GM18498 (cell line): ENCODE measurements around the gene TGFA.

Source experiments
- ATAC-seq: cut with Tn5 transposase; IDR thresholded peaks from one replicate; pipeline ENCODE4 v1.9.1; 2021; ENCODE audit warnings: mild to moderate bottlenecking, moderate library complexity; ENCODE audit not compliant: unreplicated experiment

The TGFA gene

GRCh38 chr2:70553334-70553583 is 367 bp downstream of the TGFA start:
- peak; percentile 18 for ATAC-seq

DNA sequence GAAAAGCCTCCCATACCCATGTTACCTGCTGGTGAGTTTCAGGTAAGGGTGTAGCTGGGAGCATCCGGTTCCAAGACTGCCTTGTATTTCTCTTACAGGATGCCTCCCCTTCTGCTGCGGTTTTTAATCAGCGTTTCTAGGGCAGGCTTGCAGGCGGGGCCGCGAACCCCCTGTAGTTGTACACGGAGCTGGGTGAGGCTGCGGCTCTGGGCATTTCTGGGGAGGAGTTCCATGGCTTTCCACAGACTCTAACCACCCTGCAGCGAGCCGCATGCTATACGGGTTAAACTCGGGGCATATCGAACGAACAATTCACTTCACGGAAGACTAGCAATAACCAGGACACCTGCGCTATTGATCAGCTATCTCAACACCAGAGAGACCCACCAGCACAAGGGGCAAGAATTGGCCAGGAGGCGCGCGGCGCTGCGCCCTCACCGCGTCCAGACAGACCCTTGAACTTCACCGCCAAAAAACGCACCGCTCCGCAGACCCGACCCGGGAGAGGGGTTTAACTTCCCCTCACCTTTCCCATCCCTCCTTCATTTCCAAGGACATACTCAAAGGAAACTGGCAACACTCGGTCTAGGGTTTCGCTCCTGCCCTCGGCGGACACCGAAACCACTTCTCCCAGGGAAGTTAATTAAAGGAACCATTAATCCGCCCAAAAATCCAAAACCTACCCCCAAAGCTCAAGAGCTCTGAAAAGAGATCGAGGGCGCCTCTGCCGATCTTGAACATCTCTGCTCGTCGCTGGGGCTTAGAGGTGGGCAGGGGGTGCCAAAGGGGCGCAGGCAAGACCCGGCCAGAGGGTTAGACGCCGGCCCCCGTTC is 909 bp downstream of the TGFA start:
- no peak for ATAC-seq

DNA sequence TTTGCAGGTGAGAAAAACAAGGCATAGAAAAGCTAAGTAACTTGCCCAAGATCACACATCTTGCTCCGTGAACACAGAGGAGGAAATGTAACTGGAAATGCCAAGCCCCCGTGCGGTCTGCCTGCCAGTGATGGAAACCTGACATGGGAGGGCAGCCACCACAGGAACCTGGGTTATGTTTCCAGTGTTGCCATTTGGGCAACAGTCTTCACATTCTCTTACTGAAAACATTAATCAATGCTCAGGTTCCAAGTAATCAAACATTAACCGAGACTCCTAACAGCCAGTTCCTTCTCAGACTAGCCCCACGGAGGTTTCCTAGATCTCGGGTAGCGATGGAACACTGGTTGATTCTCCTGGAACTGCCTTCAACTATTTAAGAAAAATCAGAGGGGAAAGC is 2.5 kb downstream of the TGFA start:
- ATAC-seq = no peak

DNA sequence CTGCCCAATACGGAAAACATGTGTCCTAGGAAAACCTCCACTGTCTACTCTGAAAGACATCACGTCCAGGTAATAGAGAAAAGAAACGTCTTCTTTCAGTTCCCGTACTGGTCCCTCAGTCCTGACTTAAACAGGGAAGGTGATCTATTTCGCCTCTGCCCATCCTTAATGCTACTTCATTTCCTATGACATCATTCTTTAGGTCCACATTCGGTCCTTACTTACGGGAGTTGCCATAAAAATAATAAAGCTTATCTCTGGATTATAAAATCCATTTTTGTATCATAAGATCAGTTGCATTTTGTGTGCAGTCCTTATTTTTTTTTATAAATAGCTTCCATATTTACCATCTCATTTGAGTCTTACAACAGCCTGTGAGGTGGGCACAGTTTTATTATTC is 3.7 kb downstream of the TGFA start:
- ATAC-seq = no peak

- ATAC-seq = no peak
These were observed 4.4 kb downstream of the TGFA start for GRCh38 chr2:70549064-70549710.

GRCh38 chr2:70548233-70548632 is 5.4 kb downstream of the TGFA start:
- ATAC-seq = no peak

DNA sequence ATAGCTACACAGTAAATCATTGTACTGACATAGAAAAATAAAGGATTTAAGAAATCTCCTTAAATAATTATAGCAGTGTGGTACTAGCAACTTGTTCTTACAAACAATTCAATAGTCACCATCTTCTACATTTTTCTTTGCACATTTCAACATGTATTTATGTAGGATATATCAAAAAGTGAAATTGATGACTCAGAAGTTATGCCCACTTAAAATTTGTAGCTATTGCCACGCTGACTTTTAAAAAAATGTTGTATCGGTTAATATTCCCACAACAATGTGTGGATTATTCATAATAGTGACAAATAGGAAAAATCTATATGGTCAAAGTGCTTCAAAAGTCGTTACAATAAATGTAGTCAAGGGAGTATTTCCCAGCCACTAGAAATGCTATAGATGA is 6.7 kb downstream of the TGFA start:
- ATAC-seq = no peak

GRCh38 chr2:70546376-70546775 is 7.2 kb downstream of the TGFA start:
- ATAC-seq = no peak

- no peak for ATAC-seq
These were observed 12.1 kb downstream of the TGFA start for GRCh38 chr2:70541481-70542020.

- ATAC-seq = no peak
These were observed 15.8 kb downstream of the TGFA start for GRCh38 chr2:70537840-70538239.

- ATAC-seq = no peak
These were observed 17.0 kb downstream of the TGFA start for GRCh38 chr2:70536517-70537055.

GRCh38 chr2:70535573-70535972 is 18.1 kb downstream of the TGFA start:
- ATAC-seq = no peak

DNA sequence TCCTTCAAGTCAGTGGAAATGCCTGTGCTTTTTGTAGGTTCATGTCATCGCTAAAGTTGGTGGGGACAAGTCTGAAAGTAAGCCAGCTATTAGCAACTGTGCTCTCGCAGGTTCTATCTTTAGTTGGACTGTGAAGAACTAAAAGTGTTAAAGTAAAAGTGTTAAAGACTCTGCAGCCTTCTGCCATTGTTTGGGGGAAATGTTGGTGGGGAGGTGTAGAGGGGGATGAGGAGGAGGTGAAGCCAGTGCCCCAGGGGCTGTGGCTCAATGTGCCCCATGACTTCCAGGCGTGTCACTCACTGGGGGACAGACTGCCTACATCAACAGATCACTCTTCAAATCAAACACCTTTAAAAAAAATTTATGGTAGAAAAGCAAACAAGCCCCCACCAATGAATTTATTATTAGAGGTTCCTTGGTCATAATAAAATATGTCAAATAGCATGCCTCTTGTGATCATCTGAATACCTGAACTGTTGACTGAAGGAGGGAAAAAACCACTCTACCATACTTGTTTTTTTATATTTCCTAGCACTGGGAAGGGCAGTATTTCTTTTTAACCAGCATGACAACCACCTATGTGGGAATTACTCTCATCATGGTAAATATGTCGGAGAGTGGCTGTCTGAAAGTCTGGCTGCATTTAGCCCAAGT is 19.3 kb downstream of the TGFA start:
- no peak for ATAC-seq

DNA sequence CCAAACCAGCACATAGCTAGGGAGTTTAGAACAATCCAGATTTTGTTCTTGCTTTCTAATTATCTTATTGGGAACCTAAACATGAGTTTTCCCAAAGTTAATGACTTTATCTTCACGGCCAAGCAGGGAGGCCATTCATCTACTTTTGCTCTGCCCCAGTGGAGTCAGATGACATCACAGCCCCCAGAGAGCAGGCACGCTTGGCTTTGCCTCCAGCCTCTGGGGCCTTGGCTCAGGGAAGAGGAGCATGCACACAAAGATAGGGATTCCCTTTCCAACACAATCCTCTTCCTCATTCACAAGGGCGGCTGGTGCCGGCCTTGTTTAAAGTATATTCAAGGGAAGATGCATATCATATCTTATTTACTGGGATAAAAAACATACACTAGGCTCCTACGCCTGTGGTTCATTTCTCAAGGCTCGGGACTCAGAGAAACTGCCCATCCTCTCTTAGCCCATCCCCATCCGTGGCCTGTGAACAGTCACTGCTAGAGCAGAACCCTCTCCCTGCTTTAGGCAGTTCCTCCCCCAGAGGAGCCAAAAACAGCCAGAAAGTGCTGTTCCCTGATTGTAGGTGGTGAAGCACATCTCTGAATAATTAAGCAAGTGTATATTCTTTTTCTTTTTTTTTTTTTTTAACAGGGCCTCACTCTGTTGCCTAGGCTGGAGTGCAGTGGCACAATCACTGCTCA is 21.2 kb downstream of the TGFA start:
- ATAC-seq = no peak

DNA sequence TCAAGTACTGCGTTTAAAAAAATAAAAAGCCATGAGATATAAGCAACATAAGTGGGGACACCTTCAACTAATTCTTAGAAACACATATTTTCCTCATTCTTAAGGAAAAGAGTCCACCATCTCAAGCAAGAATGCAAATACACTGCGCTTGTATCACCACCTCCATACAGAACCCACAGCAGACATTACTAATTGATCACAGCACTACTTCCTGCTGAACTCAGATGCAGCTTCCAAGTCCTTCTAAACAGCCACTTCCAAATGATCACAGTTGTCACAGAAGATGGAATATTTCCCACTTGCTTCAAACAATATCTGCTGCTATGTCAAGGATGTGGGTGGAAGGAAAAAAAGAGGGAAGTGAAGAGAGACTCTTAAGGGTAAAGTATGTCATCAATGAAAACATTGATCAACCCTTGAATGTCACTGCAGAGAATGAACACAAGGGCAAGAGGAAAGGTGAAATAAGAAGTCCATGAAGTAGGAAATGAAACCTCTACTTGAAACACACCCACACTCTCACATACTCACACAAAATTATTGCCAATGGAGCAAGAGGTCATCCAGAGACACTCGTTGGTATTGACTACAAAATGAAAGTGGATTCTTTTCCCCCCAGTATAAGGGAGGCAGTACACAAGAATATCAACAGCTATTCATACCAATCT is 22.1 kb downstream of the TGFA start:
- ATAC-seq = no peak

DNA sequence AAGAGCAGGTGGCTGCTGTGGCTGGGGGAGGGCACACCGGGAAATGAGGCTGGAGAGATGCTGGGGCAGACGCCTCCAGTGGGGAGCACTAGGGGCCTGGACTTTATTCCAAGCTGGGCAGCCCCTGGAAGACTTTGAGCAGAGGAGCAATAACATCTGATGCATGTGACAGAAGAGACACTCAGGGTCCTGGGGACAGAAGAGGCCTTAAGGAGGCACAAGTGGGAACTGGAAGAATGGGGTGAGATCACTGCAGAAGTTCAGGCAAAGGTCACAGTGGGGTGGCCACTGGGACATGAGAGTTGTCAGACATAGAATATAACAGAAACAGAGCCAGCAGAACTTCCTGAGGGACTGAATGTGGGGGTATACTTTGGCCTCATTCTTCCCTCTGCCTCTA is 24.0 kb downstream of the TGFA start:
- no peak for ATAC-seq

DNA sequence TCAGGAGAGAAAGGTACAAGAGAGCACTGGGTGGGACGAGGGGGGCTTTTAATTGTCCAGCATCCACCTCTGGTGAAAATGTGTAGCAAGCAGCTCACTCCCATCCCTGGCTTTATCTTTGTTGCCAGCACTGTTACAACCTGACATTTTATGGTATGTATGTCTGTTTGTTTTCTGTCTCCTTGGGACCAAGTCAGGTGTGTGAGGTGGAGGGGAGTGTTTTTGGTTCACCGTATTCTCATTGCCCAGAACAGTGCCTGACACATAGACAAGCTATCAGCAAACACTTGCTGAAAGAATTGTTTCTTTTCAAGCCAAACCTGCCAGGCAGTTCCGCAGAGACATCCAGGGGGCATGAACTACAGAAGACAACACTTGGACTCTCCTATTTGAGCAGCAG is 24.7 kb downstream of the TGFA start:
- ATAC-seq = no peak

DNA sequence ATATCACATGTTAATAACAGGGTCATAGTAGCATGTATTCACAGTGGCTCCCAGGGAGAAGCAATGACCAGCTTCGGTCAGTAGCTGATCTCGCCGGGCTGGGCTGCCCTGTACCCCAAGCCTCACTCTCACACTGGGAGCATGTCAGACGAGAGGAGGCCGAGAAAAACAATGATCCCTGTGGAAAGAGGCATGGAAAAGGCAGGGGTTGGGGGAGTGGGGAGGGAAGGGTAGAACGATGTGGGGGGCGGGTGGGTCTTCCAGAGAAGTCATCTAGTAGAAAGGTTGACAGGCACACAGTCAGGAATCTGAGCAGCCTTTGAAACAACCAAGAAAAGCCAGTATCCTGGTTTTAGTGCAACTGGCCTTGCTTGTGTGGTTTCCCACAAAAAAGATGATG is 25.4 kb downstream of the TGFA start:
- no peak for ATAC-seq

DNA sequence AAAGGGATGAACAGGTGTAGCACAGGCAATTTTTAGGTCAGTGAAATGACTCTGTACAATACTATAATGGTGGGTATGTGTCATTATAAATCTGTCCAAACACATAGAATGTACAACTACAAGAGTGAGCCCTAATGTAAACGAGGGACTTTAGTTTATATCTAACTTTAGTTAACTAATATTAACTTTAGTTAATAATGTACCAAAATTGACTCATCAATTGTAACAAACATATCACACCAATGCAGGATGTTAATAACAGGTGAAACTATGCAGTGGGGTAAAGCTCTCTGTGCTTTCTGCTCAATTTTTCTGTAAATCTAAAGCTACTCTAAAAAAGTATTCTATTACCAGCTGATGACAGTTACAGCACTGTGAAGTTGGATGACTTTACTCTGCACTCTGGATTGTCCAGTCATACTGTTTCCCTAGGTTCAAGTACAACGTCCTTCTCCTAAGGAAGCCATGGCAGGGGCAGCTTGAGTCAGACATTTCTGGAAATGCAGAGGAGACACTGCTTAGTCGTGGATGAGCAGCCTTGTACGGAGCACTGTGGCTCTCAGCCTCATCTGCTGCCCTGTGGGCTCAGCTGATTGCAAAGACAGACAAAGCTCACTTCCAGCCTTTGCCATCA is 26.1 kb downstream of the TGFA start:
- no peak for ATAC-seq

DNA sequence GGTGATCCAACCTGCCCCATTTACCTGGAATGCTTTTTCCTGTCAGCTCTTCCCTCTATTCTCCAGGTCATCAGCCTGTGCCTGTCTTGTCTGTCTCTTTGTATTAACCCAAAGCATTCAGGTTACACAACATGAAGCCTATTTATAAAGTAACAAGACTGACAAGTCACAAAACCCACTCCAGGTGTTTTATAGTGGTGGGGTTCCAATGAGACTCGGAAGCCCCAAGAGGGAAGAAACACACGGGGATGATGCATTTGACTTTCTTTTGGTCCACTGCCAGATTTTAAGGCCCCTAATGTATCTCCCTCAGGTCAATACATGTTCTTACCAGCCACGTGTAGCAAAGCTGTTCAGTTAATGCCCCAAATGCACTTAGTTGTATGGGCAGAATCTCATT is 27.5 kb downstream of the TGFA start:
- ATAC-seq = no peak
